Suppressor macrophage (primary cell): ENCODE results near the gene EIF2B4.

Experiments used
- DNase-seq, 4 experiments: peaks; one replicate each; pipeline ENCODE4 v3.0.0-alpha.2; 2020 to 2022
- total RNA-seq, 17 experiments: gene quantifications; one replicate each; lab custom pipeline; 2026; ENCODE audit warnings: mixed read lengths in 6 of 17, inconsistent platforms in 3 of 17; lab: John Stamatoyannopoulos, UW

EIF2B4 gene
- total RNA-seq = 10.0 to 31.5 (median 19.3) reads per million in 17 experiments

- DNase-seq = peak; percentile 99 to 100 (median 100)
Measured at GRCh38 chr2:27370026-27370815, at the start of gene EIF2B4, which contains the start of gene SNX17. TSS of gene EIF2B4 (minus strand) at chr2:27370338. CDS start at chr2:27370314, 24 bp downstream. TSS of gene SNX17 (plus strand) at chr2:27370616. CDS start at chr2:27370744, 128 bp downstream.

DNA sequence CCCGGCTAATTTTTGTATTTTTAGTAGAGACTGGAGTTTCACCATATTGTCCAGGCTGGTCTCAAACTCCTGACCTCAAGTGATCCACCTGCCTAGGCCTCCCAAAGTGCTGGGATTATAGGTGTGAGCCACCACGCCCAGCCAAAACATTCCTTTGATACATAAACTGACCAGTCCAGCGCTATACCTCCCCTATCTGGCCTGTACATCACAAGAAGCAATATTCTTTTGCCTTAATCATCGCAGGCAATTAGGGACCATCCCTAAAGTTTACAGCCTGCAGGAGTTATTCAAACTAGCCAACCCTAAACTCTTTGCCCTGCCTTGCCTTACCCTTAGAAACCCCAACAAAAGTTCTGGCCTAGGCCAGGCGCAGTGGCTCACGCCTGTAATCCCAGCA, 46.0 kb upstream of the EIF2B4 start:
- no peak for DNase-seq

- DNase-seq = no peak
Measured at GRCh38 chr2:27412419-27413152, 42.4 kb upstream of the EIF2B4 start.

DNA sequence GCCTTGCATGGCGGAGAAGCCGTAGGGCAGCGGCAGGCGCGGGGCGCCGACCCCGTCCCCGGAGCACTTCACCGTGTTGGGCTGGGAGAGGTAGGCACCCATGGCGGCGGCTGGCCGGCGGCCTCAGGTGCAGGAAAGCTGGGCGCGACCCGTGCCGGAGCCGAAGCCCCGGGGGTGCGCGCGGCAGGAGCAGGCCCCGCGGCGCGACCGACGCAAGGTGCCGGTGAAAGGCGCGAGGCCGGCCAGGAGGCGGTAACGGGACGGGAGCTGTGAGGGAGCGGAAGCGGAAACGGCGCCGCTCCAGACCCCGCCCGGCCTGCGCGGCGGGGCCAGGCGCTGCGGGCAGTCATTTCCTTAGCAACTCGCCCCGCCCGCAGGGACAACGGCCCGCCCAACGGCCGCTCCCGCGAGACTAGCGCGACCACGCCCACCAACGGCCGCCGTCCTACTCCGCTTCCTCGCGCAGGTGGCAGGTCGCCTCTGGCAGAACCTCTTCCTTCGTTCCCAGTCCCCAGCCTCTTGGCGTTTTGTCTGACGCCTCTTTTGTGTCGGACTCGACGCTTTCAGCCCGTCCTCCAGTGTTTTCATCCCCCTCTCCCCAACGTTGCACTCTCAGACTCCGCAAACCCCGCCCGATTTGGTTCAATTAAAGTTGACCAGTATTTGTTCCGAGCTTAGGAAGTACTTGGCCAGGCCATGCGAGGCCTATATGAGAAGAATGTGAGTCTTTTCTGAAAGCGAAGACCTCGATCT, 39.4 kb upstream of the EIF2B4 start, which contains the start of gene PPM1G:
Gene PPM1G (minus strand): TSS at position 271 of the 753 bp plus-strand sequence. CDS start 169 bp downstream, at position 102.
- DNase-seq = peak; percentile 97 to 99 (median 98)

- DNase-seq = peak; percentile 10 to 54 (median 38)
Measured at GRCh38 chr2:27408601-27409320, 38.6 kb upstream of the EIF2B4 start.

- peak; percentile 6 to 33 (median 20) for DNase-seq
Measured at GRCh38 chr2:27407798-27408491, 37.8 kb upstream of the EIF2B4 start.

DNA sequence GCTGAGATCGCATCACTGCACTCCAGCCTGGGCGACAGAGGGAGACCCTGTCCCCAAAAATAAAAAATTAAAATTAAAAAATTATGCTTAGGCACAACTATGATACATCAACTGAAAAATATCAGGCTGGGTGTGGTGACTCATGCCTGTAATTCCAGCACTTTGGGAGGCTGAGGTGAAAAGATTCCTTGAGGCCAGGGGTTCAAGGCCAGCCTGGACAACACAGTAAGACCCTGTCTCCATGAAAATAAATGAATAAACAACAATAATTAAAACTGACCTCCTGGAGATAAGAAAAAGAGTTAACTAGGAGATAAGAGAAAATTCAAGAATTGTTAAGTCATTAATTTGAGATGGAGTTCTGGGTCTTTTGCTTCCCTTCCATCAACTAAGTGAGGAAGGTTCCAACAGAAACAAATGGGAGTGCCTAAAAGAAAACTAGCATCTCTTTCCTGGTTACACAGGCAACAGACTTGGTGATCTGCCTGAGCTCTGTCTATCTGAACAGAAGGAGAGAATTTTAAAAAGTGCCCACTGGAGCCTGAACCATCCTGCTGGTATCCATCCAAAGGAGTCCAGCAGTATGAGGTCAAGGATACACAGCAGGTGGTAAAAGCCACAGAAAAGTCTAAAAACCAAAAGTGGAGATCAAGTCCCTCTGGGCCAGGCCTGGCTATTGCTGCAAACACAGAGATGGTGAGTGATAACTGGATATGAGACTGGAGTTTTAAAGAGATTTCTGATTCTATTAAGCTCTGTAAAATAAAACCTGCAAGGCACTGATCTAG, 30.4 kb upstream of the EIF2B4 start:
- no peak for DNase-seq

DNA sequence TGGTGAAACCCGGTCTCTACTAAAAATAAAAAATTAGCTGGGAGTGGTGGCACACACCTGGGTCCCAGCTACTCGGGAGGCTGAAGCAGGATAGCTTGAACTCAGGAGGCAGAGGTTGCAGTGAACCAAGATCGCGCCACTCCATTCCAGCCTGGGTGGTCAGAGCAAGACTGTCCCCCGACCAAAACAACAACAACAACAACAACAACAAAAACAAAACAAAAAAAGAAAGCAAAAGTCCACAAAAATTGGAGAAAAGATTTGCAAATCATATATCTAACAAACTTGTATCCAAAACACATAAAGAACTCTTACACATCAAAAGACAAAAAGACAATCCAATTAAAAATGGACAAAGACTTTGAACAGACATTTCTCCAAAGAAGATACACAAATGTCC, 28.8 kb upstream of the EIF2B4 start:
- DNase-seq = no peak

DNA sequence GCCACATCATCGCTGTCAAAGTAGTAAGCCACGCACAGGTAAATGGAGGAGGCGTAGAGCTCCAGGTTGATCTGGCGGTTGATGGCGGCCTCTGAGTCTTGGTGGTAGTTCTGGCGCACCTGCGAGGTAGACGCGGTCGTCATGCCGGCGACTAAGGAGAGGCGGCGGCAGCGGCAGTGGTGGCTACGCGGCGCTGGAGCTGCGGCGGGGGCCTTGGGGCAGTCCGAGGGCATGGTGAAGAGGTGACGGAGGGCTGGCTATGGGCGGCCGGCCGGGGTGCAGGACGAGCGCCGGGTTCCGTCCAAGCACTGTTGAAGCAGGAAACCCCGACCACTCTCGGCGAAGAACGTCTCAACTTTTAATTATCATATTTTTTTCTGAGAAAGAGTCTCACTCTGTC, 23.1 kb upstream of the EIF2B4 start:
- DNase-seq = no peak

DNA sequence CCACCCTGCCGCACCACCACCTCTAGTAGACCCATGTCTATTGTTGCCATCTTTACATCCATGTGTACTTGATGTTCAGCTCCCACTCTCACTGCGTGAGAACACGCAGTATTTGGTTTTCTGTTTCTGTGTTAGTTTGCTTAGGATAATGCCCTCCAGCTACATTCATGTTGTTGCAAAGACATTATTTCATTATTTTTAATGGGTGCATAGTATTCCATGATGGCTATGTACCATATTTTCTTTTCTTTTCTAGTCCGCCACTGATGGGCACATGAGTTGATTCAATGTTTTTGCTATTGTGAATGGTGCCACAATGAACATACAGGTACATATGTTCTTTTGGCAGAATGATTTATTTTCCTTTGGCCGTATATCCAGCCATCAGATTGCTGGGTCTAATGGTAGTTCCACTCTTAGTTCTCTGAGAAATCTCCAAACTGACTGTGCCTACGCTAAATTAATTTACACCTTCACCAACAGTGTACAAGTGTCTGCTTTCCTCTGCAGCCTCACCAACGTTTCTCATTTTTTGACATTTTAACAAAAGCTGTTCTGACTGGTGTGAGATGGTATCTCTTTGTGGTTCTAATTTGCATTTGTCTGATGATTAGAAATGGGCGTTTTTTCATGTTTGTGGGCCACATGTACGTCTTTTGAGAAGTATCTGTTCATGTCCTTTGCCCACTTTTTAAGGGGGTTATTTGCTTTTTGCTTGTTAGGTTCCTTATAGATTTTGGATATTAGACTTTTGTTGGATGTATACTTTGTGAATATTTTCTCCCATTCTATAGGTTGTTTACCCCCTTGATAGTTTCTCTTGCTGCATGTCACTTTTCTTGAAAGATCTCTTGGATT, 20.9 kb upstream of the EIF2B4 start:
- DNase-seq = no peak

DNA sequence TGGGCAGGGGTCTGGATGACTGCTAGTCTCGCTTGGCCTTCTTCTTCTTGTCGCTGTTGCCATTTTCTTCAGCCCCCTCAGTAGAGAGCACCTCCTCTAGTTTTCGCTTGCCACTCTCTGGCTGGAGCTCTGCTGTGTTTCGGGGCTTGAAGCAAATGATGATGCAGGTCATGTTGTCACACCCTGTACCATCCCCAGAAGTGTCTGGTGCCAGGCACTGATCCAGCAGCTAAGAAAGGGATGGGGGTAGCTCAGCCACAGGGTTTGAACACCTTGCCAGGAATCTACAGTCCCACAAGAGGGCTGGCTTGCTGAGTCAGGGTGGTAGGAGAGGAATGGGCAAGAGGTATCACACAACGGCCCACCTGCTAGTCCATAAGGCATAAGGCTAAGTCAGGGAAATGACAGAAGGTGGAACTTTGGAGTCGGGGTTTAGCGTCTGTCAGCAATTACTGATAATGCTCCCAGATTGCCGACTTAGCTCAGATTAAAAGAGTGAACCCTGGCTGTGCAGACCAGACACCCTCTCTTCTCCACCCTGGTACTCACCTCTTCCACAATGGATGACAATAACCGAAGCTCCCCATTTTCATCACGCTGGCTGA, 11.5 kb upstream of the EIF2B4 start:
- DNase-seq = no peak

DNA sequence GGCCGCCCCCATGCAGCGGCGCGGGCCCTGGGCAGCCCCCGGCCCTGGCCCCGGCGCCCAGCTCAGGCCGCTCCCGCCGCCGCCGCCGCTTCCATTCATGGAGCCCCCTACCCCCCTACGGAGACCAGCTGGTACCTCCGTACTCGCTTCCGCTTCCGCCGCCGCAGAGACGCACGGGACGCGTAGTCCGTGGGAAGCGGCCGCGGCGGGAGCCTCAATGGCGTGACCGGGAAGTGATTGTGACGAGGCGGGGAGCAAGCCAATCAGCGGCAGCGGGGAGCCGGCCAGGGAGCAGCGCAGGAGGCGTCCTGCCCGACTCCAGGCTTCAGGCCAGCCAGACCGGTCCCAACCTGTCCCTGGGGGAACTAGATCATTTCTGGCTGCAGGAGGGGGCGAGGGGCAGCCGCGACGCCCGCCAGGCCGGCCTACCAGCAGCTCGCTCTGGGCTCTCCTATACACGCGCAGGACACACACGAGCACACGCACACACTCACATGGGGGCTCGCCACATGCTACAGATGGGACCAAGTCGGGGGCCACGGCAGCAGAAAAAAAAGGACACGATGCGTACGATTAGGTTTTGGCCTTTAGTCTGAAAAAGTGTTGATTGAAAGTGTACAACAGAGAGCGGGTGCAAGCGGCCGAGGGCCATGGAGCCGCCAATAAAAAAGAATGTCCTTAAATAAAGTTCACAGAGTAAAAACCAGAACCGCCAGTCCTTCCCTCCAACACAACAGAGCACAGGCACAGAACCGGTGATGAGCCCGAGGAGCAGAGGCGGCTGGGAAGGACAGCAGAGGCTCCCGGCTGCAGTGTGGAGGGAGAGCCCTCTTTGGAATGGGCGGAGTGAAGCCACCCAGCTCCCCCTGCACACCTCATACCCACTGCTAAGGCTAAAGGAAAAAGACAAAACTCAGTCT, 10.7 kb upstream of the EIF2B4 start, which contains the start of gene ZNF513:
Gene ZNF513 (minus strand): TSS at position 109 of the 920 bp plus-strand sequence. CDS start 208 bp downstream, outside the sequence.
- DNase-seq = peak; percentile 97 to 99 (median 99)

DNA sequence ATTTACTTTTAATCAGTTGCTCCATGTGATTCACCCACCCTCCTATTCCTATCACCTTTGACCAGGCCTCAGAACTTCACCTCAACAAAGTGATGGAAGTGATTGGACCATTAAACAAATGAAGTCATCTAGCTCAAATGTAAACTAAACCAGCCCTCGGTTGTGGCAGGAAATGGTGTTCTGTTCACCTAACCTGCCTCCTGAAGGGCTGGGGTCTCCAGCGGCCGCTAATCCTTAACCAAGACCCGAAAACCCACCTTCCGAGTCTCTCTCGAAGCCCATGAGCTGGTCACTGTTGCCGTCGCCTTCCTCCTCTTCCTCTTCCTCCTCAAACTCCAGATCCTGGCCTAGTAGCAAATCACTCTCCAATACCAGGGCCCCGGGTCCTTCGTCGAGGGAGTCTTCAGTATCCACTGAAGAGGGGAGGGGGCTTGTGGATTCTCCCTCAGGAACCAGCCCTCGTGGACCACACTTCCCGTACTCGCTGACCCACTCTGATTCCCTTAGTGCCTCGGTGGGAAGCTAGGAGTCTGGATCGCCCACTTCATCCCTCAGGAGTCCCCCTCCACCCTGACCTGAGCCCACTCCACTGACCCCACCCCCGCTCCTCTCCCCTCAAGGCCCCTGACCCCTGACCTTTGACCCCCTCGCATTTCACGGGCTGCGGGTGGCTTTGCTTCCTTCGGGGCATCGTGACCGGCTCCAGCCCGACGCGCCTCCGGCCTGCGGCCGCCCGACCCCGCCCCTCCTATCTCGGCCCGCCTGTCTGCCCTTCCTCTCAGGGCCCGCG, 9.9 kb upstream of the EIF2B4 start:
- peak; percentile 69 to 88 (median 82) for DNase-seq

- DNase-seq = no peak
Measured at GRCh38 chr2:27379383-27379835, 9.3 kb upstream of the EIF2B4 start.

DNA sequence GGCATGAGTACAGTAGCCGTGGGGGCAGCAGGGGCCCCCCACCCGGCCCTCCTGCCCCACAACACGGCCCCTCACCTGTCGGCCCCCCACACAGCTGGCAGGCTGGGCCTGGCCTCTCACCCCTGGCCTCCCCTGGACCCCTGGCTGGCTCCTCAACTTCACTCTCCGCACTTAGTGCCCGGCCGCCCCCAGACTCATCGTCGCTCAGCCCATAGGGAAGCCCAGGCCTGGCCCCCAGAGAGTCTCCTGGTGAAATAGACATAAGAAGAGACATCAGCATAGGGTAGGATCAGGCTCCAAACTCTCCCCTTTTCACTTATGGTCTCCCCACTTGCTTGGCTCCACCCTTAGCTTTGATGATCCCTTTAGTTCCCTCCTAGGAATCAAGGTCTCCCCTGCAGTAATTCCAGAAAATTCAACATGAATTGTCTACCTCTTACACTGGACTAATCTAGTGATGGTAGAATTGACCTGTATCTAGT, 8.7 kb upstream of the EIF2B4 start:
- DNase-seq = no peak

GRCh38 chr2:27378096-27378808, 8.1 kb upstream of the EIF2B4 start:
- DNase-seq = peak in 2 of 4 experiments; percentile 13 to 33
